DOHH2 (cell line): ENCODE results near the gene WDR27.

ENCODE experiments used
- H3F3A ChIP-seq: fragments of 200-600 bp; sonication (generic), shearing (Covaris generic); 2 replicates; pipeline ENCODE4 v1.6.0; 2016; ENCODE audit warnings: antibody characterized with exemption, mild to moderate bottlenecking; ENCODE audit not compliant: control insufficient read depth, insufficient read depth
- H3K27ac ChIP-seq: fragments of 200-600 bp; sonication (generic); 2 replicates; pipeline ENCODE4 v1.5.1; 2014; ENCODE audit warnings: low read depth, mild to moderate bottlenecking, low read length, moderate library complexity
- H3K27me3 ChIP-seq: fragments of 200-600 bp; sonication (generic); 2 replicates; pipeline ENCODE4 v1.6.1; 2014; ENCODE audit warnings: mild to moderate bottlenecking, low read length, mixed read lengths; ENCODE audit not compliant: control insufficient read depth
- H3K36me3 ChIP-seq: fragments of 200-600 bp; sonication (generic); 2 replicates; pipeline ENCODE4 v1.6.1; 2014; ENCODE audit warnings: mild to moderate bottlenecking, low read length, moderate library complexity, mixed read lengths; ENCODE audit not compliant: control insufficient read depth
- H3K4me1 ChIP-seq: fragments of 200-600 bp; sonication (generic); 2 replicates; pipeline ENCODE4 v1.6.1; 2014; ENCODE audit warnings: mild to moderate bottlenecking, low read length, mixed read lengths; ENCODE audit not compliant: control insufficient read depth
- H3K4me2 ChIP-seq: fragments of 200-600 bp; sonication (generic); 2 replicates; pipeline ENCODE4 v1.6.0; 2014; ENCODE audit warnings: mild to moderate bottlenecking, low read length, moderate library complexity
- H3K4me3 ChIP-seq: fragments of 200-600 bp; sonication (generic); 2 replicates; pipeline ENCODE4 v1.5.1; 2014; ENCODE audit warnings: mild to moderate bottlenecking, low read length, mixed read lengths
- H3K79me2 ChIP-seq: fragments of 200-600 bp; sonication (generic); 2 replicates; pipeline ENCODE4 v1.6.1; 2014; ENCODE audit warnings: mild to moderate bottlenecking, low read length, mixed read lengths; ENCODE audit not compliant: control insufficient read depth
- H3K9me2 ChIP-seq: fragments of 200-600 bp; sonication (generic); replicated peaks from 2 replicates; pipeline ENCODE4 v1.6.1; 2014; ENCODE audit warnings: mild to moderate bottlenecking, low read length, mixed read lengths; ENCODE audit not compliant: control insufficient read depth
- H3K9me3 ChIP-seq: fragments of 200-600 bp; sonication (generic); 2 replicates; pipeline ENCODE4 v1.6.1; 2014; ENCODE audit warnings: antibody characterized with exemption, low read length, mixed read lengths; ENCODE audit not compliant: control insufficient read depth, insufficient read depth
- H4K20me1 ChIP-seq: fragments of 200-600 bp; sonication (generic); 2 replicates; pipeline ENCODE4 v1.6.0; 2014; ENCODE audit warnings: low read depth, mild to moderate bottlenecking, antibody characterized with exemption, low read length, moderate library complexity; ENCODE audit not compliant: control insufficient read depth, insufficient read depth
- EZH2phosphoT487 ChIP-seq: fragments of 200-600 bp; sonication (generic); IDR thresholded peaks from 2 replicates; pipeline ENCODE4 v1.6.1; 2017; ENCODE audit warnings: borderline replicate concordance, mild to moderate bottlenecking, antibody characterized with exemption, low read length, moderate library complexity, mixed read lengths
- TF ChIP-seq, protein P1 (sequence below): fragments of 200-600 bp; sonication (generic); IDR thresholded peaks from one replicate; pipeline ENCODE4 v1.5.1; 2014; ENCODE audit warnings: antibody characterized with exemption, mild to moderate bottlenecking, low read depth, low read length; ENCODE audit not compliant: poor library complexity, severe bottlenecking

The WDR27 gene

DNA sequence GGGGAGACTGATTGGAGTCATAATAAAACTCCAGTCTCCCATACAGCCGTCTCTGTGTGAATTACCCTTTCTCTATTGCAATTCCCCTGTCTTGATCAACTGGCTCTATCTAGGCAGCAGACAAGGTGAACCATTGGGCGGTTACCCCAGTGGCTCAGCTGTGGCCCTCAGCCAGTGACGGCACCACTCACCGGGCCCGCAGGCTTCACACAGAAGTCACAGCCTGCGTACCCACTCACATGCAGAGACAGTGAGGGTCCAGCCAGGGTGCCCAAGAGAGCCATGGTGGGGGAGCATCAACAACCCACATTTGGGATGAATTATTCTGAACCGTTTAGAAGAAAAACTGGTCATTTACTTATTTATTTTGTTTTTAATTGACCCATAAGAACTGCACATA, 78.5 kb downstream of the WDR27 start:
- H3K27ac ChIP-seq: no peak overlapping the region
- H4K20me1 ChIP-seq: no peaks in the 10 kb centered on the region
- no peak overlapping the region for H3K4me2 ChIP-seq
- H3K9me2 ChIP-seq: no peaks in the 10 kb centered on the region
- no peak for TF ChIP-seq EZH2phosphoT487
- TF ChIP-seq, protein P1, sequence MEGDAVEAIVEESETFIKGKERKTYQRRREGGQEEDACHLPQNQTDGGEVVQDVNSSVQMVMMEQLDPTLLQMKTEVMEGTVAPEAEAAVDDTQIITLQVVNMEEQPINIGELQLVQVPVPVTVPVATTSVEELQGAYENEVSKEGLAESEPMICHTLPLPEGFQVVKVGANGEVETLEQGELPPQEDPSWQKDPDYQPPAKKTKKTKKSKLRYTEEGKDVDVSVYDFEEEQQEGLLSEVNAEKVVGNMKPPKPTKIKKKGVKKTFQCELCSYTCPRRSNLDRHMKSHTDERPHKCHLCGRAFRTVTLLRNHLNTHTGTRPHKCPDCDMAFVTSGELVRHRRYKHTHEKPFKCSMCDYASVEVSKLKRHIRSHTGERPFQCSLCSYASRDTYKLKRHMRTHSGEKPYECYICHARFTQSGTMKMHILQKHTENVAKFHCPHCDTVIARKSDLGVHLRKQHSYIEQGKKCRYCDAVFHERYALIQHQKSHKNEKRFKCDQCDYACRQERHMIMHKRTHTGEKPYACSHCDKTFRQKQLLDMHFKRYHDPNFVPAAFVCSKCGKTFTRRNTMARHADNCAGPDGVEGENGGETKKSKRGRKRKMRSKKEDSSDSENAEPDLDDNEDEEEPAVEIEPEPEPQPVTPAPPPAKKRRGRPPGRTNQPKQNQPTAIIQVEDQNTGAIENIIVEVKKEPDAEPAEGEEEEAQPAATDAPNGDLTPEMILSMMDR: no peak
- H3F3A ChIP-seq: no peaks in the 10 kb centered on the region
- no peaks in the 10 kb centered on the region for H3K4me1 ChIP-seq
- no peaks in the 10 kb centered on the region for H3K79me2 ChIP-seq
- no peak overlapping the region for H3K4me3 ChIP-seq
- H3K27me3 ChIP-seq: no peaks in the 10 kb centered on the region
- H3K9me3 ChIP-seq: peaks cover 6% of the 10 kb centered on the region; the same call in 1 of the 2 replicates
- peaks cover 5% of the 10 kb centered on the region for H3K36me3 ChIP-seq

DNA sequence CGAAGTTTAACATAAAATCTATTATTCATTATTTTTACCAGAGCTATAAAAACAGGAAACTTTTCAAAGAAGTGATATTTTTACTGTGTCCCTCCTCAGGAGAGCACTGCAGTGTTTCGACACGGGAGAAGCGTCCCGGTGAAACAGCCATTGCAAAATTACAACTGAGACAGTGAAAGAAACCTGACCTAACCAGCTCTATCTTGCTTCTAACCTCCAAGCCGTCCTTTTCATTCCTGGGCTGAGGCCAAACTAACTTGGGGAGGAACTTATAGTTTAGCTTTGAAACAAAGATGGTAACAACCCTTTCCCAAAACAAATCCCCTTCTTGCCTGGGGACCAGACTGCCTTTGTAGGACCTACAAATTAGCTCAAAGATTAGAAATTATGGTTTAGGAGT, 79.2 kb downstream of the WDR27 start:
- H3K27ac ChIP-seq: no peak overlapping the region
- H3K4me1 ChIP-seq: no peaks in the 10 kb centered on the region
- no peaks in the 10 kb centered on the region for H4K20me1 ChIP-seq
- TF ChIP-seq EZH2phosphoT487: no peak
- TF ChIP-seq, protein P1: no peak
- no peaks in the 10 kb centered on the region for H3K79me2 ChIP-seq
- H3K27me3 ChIP-seq: no peaks in the 10 kb centered on the region
- H3F3A ChIP-seq: no peaks in the 10 kb centered on the region
- H3K36me3 ChIP-seq: peaks cover 5% of the 10 kb centered on the region
- no peak overlapping the region for H3K4me3 ChIP-seq
- H3K4me2 ChIP-seq: no peak overlapping the region
- no peaks in the 10 kb centered on the region for H3K9me2 ChIP-seq
- H3K9me3 ChIP-seq: peaks cover 6% of the 10 kb centered on the region; the same call in 1 of the 2 replicates

DNA sequence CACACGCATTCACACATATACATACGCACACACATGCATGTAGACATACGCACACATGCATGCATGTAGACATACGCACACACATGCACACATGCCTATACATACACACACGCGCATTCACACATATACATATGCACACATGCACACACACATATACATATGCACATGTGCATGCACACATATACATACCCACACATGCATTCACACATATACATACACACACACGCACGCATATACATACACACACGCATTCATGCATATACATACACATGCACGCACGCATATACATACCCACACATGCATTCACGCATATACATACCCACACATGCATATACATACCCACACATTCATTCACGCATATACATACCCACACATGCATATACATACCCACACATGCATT, 80.5 kb downstream of the WDR27 start:
- Histone ChIP-seq H3K9me2 (no peaks in the 10 kb centered on the region), H3K4me2 (no peak overlapping the region), H3K4me1 (no peaks in the 10 kb centered on the region), H3K9me3 (peaks cover 6% of the 10 kb centered on the region; the same call in 1 of the 2 replicates), H3K27ac (no peak overlapping the region), H4K20me1 (no peaks in the 10 kb centered on the region), H3K36me3 (peaks cover 5% of the 10 kb centered on the region), H3K4me3 (no peak overlapping the region), H3K27me3 (no peaks in the 10 kb centered on the region), H3K79me2 (no peaks in the 10 kb centered on the region), H3F3A (no peaks in the 10 kb centered on the region)
- TF ChIP-seq, protein P1: no peak
- no peak for TF ChIP-seq EZH2phosphoT487
